ENCODE data around the gene PDIA4.

- TF ChIP-seq POLR2A (IDR thresholded peaks at IDR 0.05; ENCODE audit: low read depth, low read length) (no peak), POLR2AphosphoS5 (IDR thresholded peaks at IDR 0.05; ENCODE audit: low read depth, low read length) (no peak)
Measured at GRCh38 chr7:149020483-149020882, 7.8 kb downstream of the PDIA4 start.

Data from GM12892 (cell line).